Nephron (organoid): ENCODE data around the gene PDS5B.

Experiments
- H3K27ac Mint-ChIP-seq, 3 experiments: 2 replicates each; pipeline ENCODE4 v1.8.0; 2020; ENCODE audit warnings: mixed read lengths in 3 of 3, mild to moderate bottlenecking in 2 of 3, moderate library complexity in 1 of 3
- H3K27me3 Mint-ChIP-seq: 2 replicates; pipeline ENCODE4 v1.8.0; 2021; ENCODE audit warnings: low read depth, mild to moderate bottlenecking, moderate library complexity, mixed read lengths
- H3K36me3 Mint-ChIP-seq: 2 replicates; pipeline ENCODE4 v1.8.0; 2020; ENCODE audit warnings: low read depth, mixed read lengths
- H3K4me1 Mint-ChIP-seq: 2 replicates; pipeline ENCODE4 v1.8.0; 2020; ENCODE audit warnings: mixed read lengths
- H3K4me3 Mint-ChIP-seq, 3 experiments: 2 replicates each; pipeline ENCODE4 v1.8.0; 2020; ENCODE audit warnings: mild to moderate bottlenecking in 3 of 3, mixed read lengths in 3 of 3, moderate library complexity in 2 of 3
- H3K9me3 Mint-ChIP-seq: 2 replicates; pipeline ENCODE4 v1.8.0; 2020; ENCODE audit warnings: mixed read lengths
- CTCF ChIP-seq, 3 experiments: fragments of 200-600 bp; sonication (generic); IDR thresholded peaks; one replicate each; pipeline ENCODE4 v1.5.0; 2021; ENCODE audit warnings: antibody characterized with exemption in 3 of 3; ENCODE audit not compliant: unreplicated experiment in 3 of 3

Gene PDS5B

GRCh38 chr13:32748305-32748704 is 162.1 kb downstream of the PDS5B start:
- peaks cover 66% of the 10 kb centered on the region for H3K36me3 Mint-ChIP-seq
- H3K27ac Mint-ChIP-seq = peak overlapping the region; percentile 3 to 38 (median 6)
- peaks cover 36% of the 10 kb centered on the region for H3K4me1 Mint-ChIP-seq
- no peak overlapping the region for H3K4me3 Mint-ChIP-seq
- TF ChIP-seq CTCF (IDR thresholded peaks at IDR 0.05; ENCODE audit: unreplicated experiment in 3 of 3) = no peak
- no peaks in the 10 kb centered on the region for H3K9me3 Mint-ChIP-seq
- H3K27me3 Mint-ChIP-seq = no peaks in the 10 kb centered on the region

GRCh38 chr13:32751340-32751739 is 165.1 kb downstream of the PDS5B start:
- TF ChIP-seq CTCF (IDR thresholded peaks at IDR 0.05; ENCODE audit: unreplicated experiment in 3 of 3) = no peak
- Mint-ChIP-seq H3K4me1 (peaks cover 12% of the 10 kb centered on the region), H3K36me3 (peaks cover 76% of the 10 kb centered on the region), H3K9me3 (no peaks in the 10 kb centered on the region), H3K27me3 (no peaks in the 10 kb centered on the region), H3K27ac (no peak overlapping the region), H3K4me3 (no peak overlapping the region)

GRCh38 chr13:32752311-32752710 is 166.1 kb downstream of the PDS5B start:
- no peaks in the 10 kb centered on the region for H3K9me3 Mint-ChIP-seq
- no peak for TF ChIP-seq CTCF (IDR thresholded peaks at IDR 0.05; ENCODE audit: unreplicated experiment in 3 of 3)
- H3K27me3 Mint-ChIP-seq = no peaks in the 10 kb centered on the region
- H3K4me1 Mint-ChIP-seq = peaks cover 11% of the 10 kb centered on the region
- H3K27ac Mint-ChIP-seq = no peak overlapping the region
- no peak overlapping the region for H3K4me3 Mint-ChIP-seq
- H3K36me3 Mint-ChIP-seq = peaks cover 71% of the 10 kb centered on the region

- H3K27ac Mint-ChIP-seq = peak overlapping the region in 1 of 3 experiments; percentile 21
- H3K27me3 Mint-ChIP-seq = no peaks in the 10 kb centered on the region
- H3K36me3 Mint-ChIP-seq = peaks cover 73% of the 10 kb centered on the region
- no peaks in the 10 kb centered on the region for H3K9me3 Mint-ChIP-seq
- no peak overlapping the region for H3K4me3 Mint-ChIP-seq
- H3K4me1 Mint-ChIP-seq = peaks cover 8% of the 10 kb centered on the region
- TF ChIP-seq CTCF (IDR thresholded peaks at IDR 0.05; ENCODE audit: unreplicated experiment in 3 of 3) = no peak
Measured at GRCh38 chr13:32752997-32753606, 166.8 kb downstream of the PDS5B start.

- no peaks in the 10 kb centered on the region for H3K9me3 Mint-ChIP-seq
- peaks cover 75% of the 10 kb centered on the region for H3K36me3 Mint-ChIP-seq
- peak overlapping the region in 2 of 3 experiments; percentile 1 to 8 for H3K27ac Mint-ChIP-seq
- H3K27me3 Mint-ChIP-seq = no peaks in the 10 kb centered on the region
- no peak for TF ChIP-seq CTCF (IDR thresholded peaks at IDR 0.05; ENCODE audit: unreplicated experiment in 3 of 3)
- no peak overlapping the region for H3K4me3 Mint-ChIP-seq
- H3K4me1 Mint-ChIP-seq = peaks cover under 1% of the 10 kb centered on the region
Measured at GRCh38 chr13:32754179-32754578, 167.9 kb downstream of the PDS5B start.

- Mint-ChIP-seq H3K4me1 (no peaks in the 10 kb centered on the region), H3K9me3 (peaks cover 4% of the 10 kb centered on the region), H3K27ac (no peak overlapping the region), H3K36me3 (peaks cover 79% of the 10 kb centered on the region), H3K27me3 (no peaks in the 10 kb centered on the region), H3K4me3 (no peak overlapping the region)
- TF ChIP-seq CTCF (IDR thresholded peaks at IDR 0.05; ENCODE audit: unreplicated experiment in 3 of 3) = no peak
Measured at GRCh38 chr13:32759152-32759551, 172.9 kb downstream of the PDS5B start.
